SK-N-SH (cell line): ENCODE measurements around the gene FRMPD1. TPM values are rescaled to one million over a fixed set of nuclear protein-coding genes. Genes with fewer than 3 reads are reported as not detected.

Experiments used
- CTCF ChIA-PET: fragments of 300-600, 350-600 bp; formaldehyde crosslinking; extraction: SDS; loops from one replicate; lab custom pipeline; 2021; lab: Yijun Ruan, JAX
- POLR2A ChIA-PET: fragments of 350-600 bp; sonication (Branson Sonifier 250); formaldehyde crosslinking; extraction: SDS; loops from one replicate; lab custom pipeline; 2020; ENCODE audit warnings: antibody characterized with exemption, inconsistent platforms; lab: Yijun Ruan, JAX
- DNase-seq: peaks from one replicate; pipeline ENCODE4 v3.0.0; 2012
- H2AFZ ChIP-seq: fragments of 200-600 bp; sonication (generic); 2 replicates; pipeline ENCODE4 v1.8.1; 2016; ENCODE audit warnings: antibody characterized with exemption, mild to moderate bottlenecking, low read depth
- H3F3A ChIP-seq: fragments of 200-600 bp; sonication (generic); replicated peaks from 2 replicates; pipeline ENCODE3; 2016; ENCODE audit warnings: antibody characterized with exemption, mild to moderate bottlenecking; ENCODE audit not compliant: insufficient read depth
- H3K27ac ChIP-seq, 2 experiments: fragments of 200-500 bp in 1 of 2; fragments of 200-600 bp in 1 of 2; sonication (Bioruptor generic) in 1 of 2; sonication (generic), shearing (Covaris generic) in 1 of 2; 2 replicates each; pipeline versions ENCODE4 v1.5.1 to v1.6.1; 2014 to 2016; ENCODE audit warnings: low read depth in 2 of 2, inconsistent platforms in 1 of 2, low read length in 1 of 2, mild to moderate bottlenecking in 1 of 2, mixed read lengths in 1 of 2
- H3K27me3 ChIP-seq: fragments of 200-600 bp; sonication (generic), shearing (Covaris generic); 2 replicates; pipeline ENCODE4 v1.6.1; 2016; ENCODE audit warnings: mixed run types; ENCODE audit not compliant: insufficient read depth
- H3K36me3 ChIP-seq, 2 experiments: fragments of 200-500 bp in 1 of 2; fragments of 200-600 bp in 1 of 2; sonication (Bioruptor generic) in 1 of 2; sonication (generic) in 1 of 2; replicated peaks in 1 of 2; 2 replicates each; pipeline versions ENCODE3 to v1.5.1; 2014 to 2016; ENCODE audit warnings: low read length in 1 of 2, mild to moderate bottlenecking in 1 of 2; ENCODE audit not compliant: insufficient read depth in 2 of 2, control insufficient read depth in 1 of 2
- H3K4me1 ChIP-seq, 2 experiments: fragments of 200-500 bp in 1 of 2; fragments of 200-600 bp in 1 of 2; sonication (Bioruptor generic) in 1 of 2; sonication (generic), shearing (Covaris generic) in 1 of 2; 2 replicates each; pipeline versions ENCODE4 v1.5.1 to v1.6.1; 2014 to 2016; ENCODE audit warnings: low read depth in 1 of 2, low read length in 1 of 2, mixed run types in 1 of 2; ENCODE audit not compliant: insufficient read depth in 2 of 2, control insufficient read depth in 1 of 2
- H3K4me2 ChIP-seq: fragments of 200-600 bp; sonication (generic), shearing (Covaris generic); 2 replicates; pipeline ENCODE4 v1.6.1; 2017; ENCODE audit warnings: mixed run types
- H3K4me3 ChIP-seq, 2 experiments: fragments of 200-500 bp in 1 of 2; fragments of 200-600 bp in 1 of 2; sonication (Bioruptor generic) in 1 of 2; sonication (generic), shearing (Covaris generic) in 1 of 2; 2 replicates each; pipeline versions ENCODE4 v1.5.1 to v1.8.1; 2014 to 2016; ENCODE audit warnings: low read depth in 2 of 2, inconsistent platforms in 1 of 2, low read length in 1 of 2, mild to moderate bottlenecking in 1 of 2, mixed read lengths in 1 of 2, moderate library complexity in 1 of 2
- H3K79me2 ChIP-seq: fragments of 200-600 bp; sonication (generic); 2 replicates; pipeline ENCODE4 v1.8.1; 2017; ENCODE audit warnings: mild to moderate bottlenecking; ENCODE audit not compliant: insufficient read depth
- H3K9ac ChIP-seq: fragments of 200-600 bp; sonication (generic); 2 replicates; pipeline ENCODE4 v1.6.1; 2017; ENCODE audit warnings: mixed run types
- H3K9me2 ChIP-seq: fragments of 200-600 bp; sonication (generic); 2 replicates; pipeline ENCODE4 v1.6.1; 2017; ENCODE audit warnings: mixed run types
- H3K9me3 ChIP-seq: fragments of 200-600 bp; sonication (generic); 2 replicates; pipeline ENCODE4 v1.6.1; 2017; ENCODE audit warnings: mixed run types, mild to moderate bottlenecking, moderate library complexity
- H4K20me1 ChIP-seq: fragments of 200-600 bp; sonication (generic); 2 replicates; pipeline ENCODE4 v1.6.1; 2017; ENCODE audit warnings: mild to moderate bottlenecking, mixed run types; ENCODE audit not compliant: insufficient read depth
- EZH2phosphoT487 ChIP-seq: fragments of 200-600 bp; sonication (generic); IDR thresholded peaks from 2 replicates; pipeline ENCODE4 v1.6.1; 2017; ENCODE audit warnings: low read depth, mixed run types, mild to moderate bottlenecking, antibody characterized with exemption, moderate library complexity, borderline replicate concordance
- FOXJ3 ChIP-seq: sonication (generic); formaldehyde crosslinking; IDR thresholded peaks from 2 replicates; pipeline ENCODE4 v1.5.1; 2020; ENCODE audit warnings: mild to moderate bottlenecking, missing genetic modification reagents
- FOXM1 ChIP-seq: IDR thresholded peaks from 2 replicates; pipeline ENCODE4 v1.4.0; 2012; ENCODE audit warnings: low read depth, mild to moderate bottlenecking
- JUND ChIP-seq: IDR thresholded peaks from 2 replicates; pipeline ENCODE4 v1.4.0; 2012
- NFIC ChIP-seq: IDR thresholded peaks from 2 replicates; pipeline ENCODE4 v1.4.0; 2012; ENCODE audit warnings: borderline replicate concordance
- POLR2AphosphoS5 ChIP-seq: IDR thresholded peaks from 2 replicates; pipeline ENCODE4 v1.6.1; 2012; ENCODE audit warnings: low read depth, low read length
- RCOR1 ChIP-seq: fragments of 150-350 bp; IDR thresholded peaks from 2 replicates; pipeline ENCODE4 v1.6.1; 2017; ENCODE audit warnings: antibody characterized with exemption, low read length
- RFX5 ChIP-seq: IDR thresholded peaks from 2 replicates; pipeline ENCODE4 v1.6.1; 2012; ENCODE audit warnings: mild to moderate bottlenecking, improper control_type of control experiment, low read length
- RXRA ChIP-seq: IDR thresholded peaks from 2 replicates; pipeline ENCODE4 v1.4.0; 2012; ENCODE audit warnings: low read depth, mild to moderate bottlenecking, borderline replicate concordance
- TCF12 ChIP-seq: IDR thresholded peaks from 2 replicates; pipeline ENCODE4 v1.4.0; 2012
- TEAD4 ChIP-seq: IDR thresholded peaks from 2 replicates; pipeline ENCODE4 v1.4.0; 2012; ENCODE audit warnings: mild to moderate bottlenecking, borderline replicate concordance; ENCODE audit not compliant: insufficient read depth
- WGBS: methylation state at CpG from one replicate; pipeline ENCODE4 v1.1.6; 2017; ENCODE audit warnings: low lambda C conversion rate; 5-methylcytosine and 5-hydroxymethylcytosine counted together
- polyA plus RNA-seq, 3 experiments: library from polyadenylated mRNA; depleted of rRNA; stranded (reverse); fragments of >200 nt; gene quantifications; 2 replicates each; pipeline ENCODE4 v1.2.3, GENCODE V29; 2012
- TF ChIP-seq, protein P1 (sequence below): IDR thresholded peaks from 2 replicates; pipeline ENCODE4 v1.6.1; 2012; ENCODE audit warnings: mild to moderate bottlenecking, low read depth, low read length, moderate library complexity
- TF ChIP-seq, protein P2 (sequence below): fragments of 150-350 bp; IDR thresholded peaks from 2 replicates; pipeline ENCODE4 v1.6.1; 2017; ENCODE audit warnings: antibody characterized with exemption, low read length, low read depth, borderline replicate concordance
- TF ChIP-seq, protein P3 (sequence below): IDR thresholded peaks from 2 replicates; pipeline ENCODE4 v1.4.0; 2012; ENCODE audit warnings: low read depth
- TF ChIP-seq, protein P4 (sequence below): IDR thresholded peaks from 2 replicates; pipeline ENCODE4; 2012

Gene FRMPD1
- polyA plus RNA-seq, 1 of the 3 experiments (the other 2 are of a cell fraction) = not detected

DNA sequence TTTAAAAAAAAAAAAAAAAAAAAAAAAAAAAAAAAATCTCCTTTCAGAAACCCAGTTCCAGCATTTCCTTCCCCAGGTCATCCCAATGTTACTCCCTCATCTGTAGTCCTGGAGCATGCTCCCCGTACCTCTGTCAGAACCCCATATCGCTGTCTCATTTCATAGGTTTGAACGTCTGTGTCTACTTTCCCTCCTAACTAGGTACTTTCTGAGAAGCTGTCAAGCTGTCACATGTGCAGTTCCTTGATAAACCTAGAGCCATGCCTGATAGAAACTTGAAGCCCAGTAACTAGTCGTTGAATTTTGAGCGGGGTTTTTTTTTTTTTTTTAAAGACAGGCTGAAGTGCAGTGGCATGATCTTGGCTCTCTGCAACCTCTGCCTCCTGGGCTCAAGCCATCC, 118.6 kb downstream of the FRMPD1 start:
- H3K4me2 ChIP-seq = no peak overlapping the region
- no peak overlapping the region for H3K9ac ChIP-seq
- H3F3A ChIP-seq = no peaks in the 10 kb centered on the region
- H3K27ac ChIP-seq = no peak overlapping the region
- H3K27me3 ChIP-seq = no peaks in the 10 kb centered on the region
- TF ChIP-seq, protein P1, sequence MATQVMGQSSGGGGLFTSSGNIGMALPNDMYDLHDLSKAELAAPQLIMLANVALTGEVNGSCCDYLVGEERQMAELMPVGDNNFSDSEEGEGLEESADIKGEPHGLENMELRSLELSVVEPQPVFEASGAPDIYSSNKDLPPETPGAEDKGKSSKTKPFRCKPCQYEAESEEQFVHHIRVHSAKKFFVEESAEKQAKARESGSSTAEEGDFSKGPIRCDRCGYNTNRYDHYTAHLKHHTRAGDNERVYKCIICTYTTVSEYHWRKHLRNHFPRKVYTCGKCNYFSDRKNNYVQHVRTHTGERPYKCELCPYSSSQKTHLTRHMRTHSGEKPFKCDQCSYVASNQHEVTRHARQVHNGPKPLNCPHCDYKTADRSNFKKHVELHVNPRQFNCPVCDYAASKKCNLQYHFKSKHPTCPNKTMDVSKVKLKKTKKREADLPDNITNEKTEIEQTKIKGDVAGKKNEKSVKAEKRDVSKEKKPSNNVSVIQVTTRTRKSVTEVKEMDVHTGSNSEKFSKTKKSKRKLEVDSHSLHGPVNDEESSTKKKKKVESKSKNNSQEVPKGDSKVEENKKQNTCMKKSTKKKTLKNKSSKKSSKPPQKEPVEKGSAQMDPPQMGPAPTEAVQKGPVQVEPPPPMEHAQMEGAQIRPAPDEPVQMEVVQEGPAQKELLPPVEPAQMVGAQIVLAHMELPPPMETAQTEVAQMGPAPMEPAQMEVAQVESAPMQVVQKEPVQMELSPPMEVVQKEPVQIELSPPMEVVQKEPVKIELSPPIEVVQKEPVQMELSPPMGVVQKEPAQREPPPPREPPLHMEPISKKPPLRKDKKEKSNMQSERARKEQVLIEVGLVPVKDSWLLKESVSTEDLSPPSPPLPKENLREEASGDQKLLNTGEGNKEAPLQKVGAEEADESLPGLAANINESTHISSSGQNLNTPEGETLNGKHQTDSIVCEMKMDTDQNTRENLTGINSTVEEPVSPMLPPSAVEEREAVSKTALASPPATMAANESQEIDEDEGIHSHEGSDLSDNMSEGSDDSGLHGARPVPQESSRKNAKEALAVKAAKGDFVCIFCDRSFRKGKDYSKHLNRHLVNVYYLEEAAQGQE = no peak
- TF ChIP-seq TEAD4 (no peak), POLR2AphosphoS5 (no peak), EZH2phosphoT487 (no peak), FOXJ3 (CRISPR knock-in tag) (no peak), JUND (no peak), RXRA (no peak), RCOR1 (no peak), RFX5 (no peak), NFIC (no peak), TCF12 (no peak), FOXM1 (no peak)
- TF ChIP-seq, protein P2, sequence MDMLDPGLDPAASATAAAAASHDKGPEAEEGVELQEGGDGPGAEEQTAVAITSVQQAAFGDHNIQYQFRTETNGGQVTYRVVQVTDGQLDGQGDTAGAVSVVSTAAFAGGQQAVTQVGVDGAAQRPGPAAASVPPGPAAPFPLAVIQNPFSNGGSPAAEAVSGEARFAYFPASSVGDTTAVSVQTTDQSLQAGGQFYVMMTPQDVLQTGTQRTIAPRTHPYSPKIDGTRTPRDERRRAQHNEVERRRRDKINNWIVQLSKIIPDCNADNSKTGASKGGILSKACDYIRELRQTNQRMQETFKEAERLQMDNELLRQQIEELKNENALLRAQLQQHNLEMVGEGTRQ = no peak
- TF ChIP-seq, protein P3, sequence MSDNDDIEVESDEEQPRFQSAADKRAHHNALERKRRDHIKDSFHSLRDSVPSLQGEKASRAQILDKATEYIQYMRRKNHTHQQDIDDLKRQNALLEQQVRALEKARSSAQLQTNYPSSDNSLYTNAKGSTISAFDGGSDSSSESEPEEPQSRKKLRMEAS = no peak
- TF ChIP-seq, protein P4, sequence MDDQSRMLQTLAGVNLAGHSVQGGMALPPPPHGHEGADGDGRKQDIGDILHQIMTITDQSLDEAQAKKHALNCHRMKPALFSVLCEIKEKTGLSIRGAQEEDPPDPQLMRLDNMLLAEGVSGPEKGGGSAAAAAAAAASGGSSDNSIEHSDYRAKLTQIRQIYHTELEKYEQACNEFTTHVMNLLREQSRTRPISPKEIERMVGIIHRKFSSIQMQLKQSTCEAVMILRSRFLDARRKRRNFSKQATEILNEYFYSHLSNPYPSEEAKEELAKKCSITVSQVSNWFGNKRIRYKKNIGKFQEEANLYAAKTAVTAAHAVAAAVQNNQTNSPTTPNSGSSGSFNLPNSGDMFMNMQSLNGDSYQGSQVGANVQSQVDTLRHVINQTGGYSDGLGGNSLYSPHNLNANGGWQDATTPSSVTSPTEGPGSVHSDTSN = no peak
- CTCF ChIA-PET = no interaction called here
- 0 out of 2 replicates have a peak, but pooled peaks cover 3% of the 10 kb centered on the region for H3K79me2 ChIP-seq
- H3K9me3 ChIP-seq = no peaks in the 10 kb centered on the region
- DNase-seq = no peak
- POLR2A ChIA-PET = no interaction called here
- peaks cover 5 to 24% of the 10 kb centered on the region in 2 experiments for H3K36me3 ChIP-seq
- H2AFZ ChIP-seq = no peak overlapping the region
- H3K4me1 ChIP-seq = no peaks in the 10 kb centered on the region
- H4K20me1 ChIP-seq = no peaks in the 10 kb centered on the region
- H3K9me2 ChIP-seq = no peaks in the 10 kb centered on the region
- 86% methylated on average over 5 of the region's 5 CpGs for WGBS
- H3K4me3 ChIP-seq = no peak overlapping the region
